ENCODE results near the gene GPR61.

The GPR61 gene

DNA sequence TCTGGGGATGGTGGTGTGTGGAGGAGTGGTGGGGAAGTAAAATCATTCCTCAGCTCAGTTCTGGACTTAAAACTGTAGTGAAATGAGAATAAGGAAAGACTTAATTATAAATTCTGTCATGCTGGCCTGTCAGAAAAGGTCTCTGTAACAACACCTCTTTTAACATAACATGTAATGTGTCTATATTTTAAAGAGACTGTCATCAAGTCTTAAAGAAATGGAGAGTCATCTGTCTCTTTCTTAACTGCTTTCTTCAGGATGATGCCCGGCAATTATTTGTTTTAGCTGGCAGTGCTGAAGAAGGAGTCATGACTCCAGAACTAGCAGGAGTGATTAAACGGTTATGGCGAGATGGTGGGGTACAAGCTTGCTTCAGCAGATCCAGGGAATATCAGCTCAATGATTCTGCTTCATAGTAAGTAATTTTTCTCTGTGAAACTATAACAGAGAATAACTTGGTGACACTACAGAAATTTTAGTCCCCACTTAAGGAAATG is 39.3 kb downstream of the GPR61 start:
- no peak for DNase-seq

- no peak for DNase-seq
Measured at GRCh38 chr1:109579491-109579890, 39.8 kb downstream of the GPR61 start.

- no peak for DNase-seq
Measured at GRCh38 chr1:109582021-109582420, 42.3 kb downstream of the GPR61 start.

DNA sequence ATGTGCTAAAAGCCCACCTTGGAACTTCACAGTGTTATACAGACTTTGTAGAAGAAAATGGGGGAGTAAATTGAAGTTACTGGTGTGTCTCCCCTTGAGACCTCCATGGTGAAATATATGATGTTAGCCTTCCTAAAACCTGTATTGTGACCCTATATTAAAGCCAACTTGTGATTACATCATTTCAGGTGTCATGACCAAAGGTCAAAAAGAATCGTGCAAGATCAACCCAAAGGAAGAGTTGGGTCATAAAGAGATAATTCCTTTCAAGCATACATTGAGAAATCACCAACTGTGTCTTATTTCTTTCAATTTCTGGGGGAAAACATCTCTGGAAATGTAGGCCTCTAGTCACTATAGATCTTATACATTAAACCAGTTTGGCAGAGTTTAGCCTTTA is 45.1 kb downstream of the GPR61 start:
- no peak for DNase-seq

DNA sequence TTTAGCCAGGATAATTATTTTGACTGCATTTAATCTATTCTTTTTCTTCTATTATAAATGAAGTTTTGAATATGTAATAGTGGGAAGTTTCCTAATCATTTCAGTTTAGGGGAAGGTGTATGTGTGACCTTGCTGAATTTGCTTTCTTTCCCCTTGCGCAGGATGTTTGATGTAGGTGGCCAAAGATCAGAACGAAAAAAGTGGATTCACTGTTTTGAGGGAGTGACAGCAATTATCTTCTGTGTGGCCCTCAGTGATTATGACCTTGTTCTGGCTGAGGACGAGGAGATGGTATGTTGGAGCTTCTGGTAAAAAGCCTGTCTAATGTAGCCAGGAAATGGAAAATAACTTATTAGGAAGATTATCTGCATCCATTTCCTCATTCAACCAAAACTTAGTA is 46.4 kb downstream of the GPR61 start:
- no peak for DNase-seq

GRCh38 chr1:109589177-109589576 is 49.5 kb downstream of the GPR61 start:
- no peak for DNase-seq

DNA sequence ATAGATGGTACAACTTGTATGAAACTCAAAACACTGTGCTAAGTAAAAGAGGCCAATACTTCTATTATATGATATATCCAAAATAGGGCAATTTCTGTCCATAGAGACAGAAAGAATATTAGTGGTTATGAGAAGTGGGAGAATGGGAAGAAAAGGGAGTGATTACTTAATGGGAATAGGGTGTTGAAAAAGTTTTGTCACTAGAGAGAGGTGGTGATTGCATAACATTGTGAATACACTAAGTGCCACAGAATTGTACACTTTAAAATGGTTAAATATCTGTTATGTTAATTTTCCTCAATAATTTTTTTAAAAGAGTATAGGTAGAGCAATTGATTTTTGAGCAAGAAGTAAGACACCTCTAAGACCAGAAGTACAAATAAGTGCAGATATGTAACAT is 50.0 kb downstream of the GPR61 start:
- no peak for DNase-seq

- DNase-seq, result no peak
Measured at GRCh38 chr1:109592916-109593315, 53.2 kb downstream of the GPR61 start.

- no peak for DNase-seq
Measured at GRCh38 chr1:109595531-109595930, 55.9 kb downstream of the GPR61 start.
